22Rv1 (cell line): ENCODE results near the gene TCF4.

Source experiments
- CTCF ChIP-seq: fragments of 450-650 bp; IDR thresholded peaks from 2 replicates; pipeline ENCODE4 v1.5.1; 2017; ENCODE audit warnings: mild to moderate bottlenecking
- ZFX ChIP-seq: fragments of 450-650 bp; IDR thresholded peaks from 2 replicates; pipeline ENCODE4 v1.6.1; 2017; ENCODE audit warnings: antibody characterized with exemption, borderline replicate concordance

GRCh38 chr18:55405475-55405874 lies 182.5 kb downstream of the TCF4 start:
- TF ChIP-seq CTCF (no peak), ZFX (no peak)
